ENCODE results near the gene DENND4C. TPM values are rescaled to one million over a fixed set of nuclear protein-coding genes. Genes with fewer than 3 reads are reported as not detected.
A peak's percentile ranks its signal among the peaks of the same experiment; 100 is the strongest.

Gene DENND4C
- total RNA-seq, 2 donors from 2014 or later: 31.8 to 36.5 TPM

- Mint-ChIP-seq H3K27ac (no peak overlapping the region), H3K4me3 (no peak overlapping the region), H3K36me3 (peaks cover 5% of the 10 kb centered on the region), H3K27me3 (no peaks in the 10 kb centered on the region), H3K9me3 (no peaks in the 10 kb centered on the region), H3K4me1 (ENCODE audit: low read depth in 2 of 2) (peaks cover 0 to 3% of the 10 kb centered on the region in 2 donors)
- ATAC-seq (no peak), DNase-seq (ENCODE audit: low spot score) (no peak)
Measured at GRCh38 chr9:19306568-19306967, 76.1 kb downstream of the DENND4C start.

GRCh38 chr9:19310246-19310645, 79.8 kb downstream of the DENND4C start:
- ATAC-seq (no peak), DNase-seq (ENCODE audit: low spot score) (no peak)
- H3K36me3 Mint-ChIP-seq: no peaks in the 10 kb centered on the region
- no peaks in the 10 kb centered on the region for H3K9me3 Mint-ChIP-seq
- H3K4me3 Mint-ChIP-seq: no peak overlapping the region
- H3K27ac Mint-ChIP-seq: no peak overlapping the region
- H3K4me1 Mint-ChIP-seq (ENCODE audit: low read depth in 2 of 2): peaks cover 0 to 3% of the 10 kb centered on the region in 2 donors
- H3K27me3 Mint-ChIP-seq: no peaks in the 10 kb centered on the region

GRCh38 chr9:19313573-19313972, 83.1 kb downstream of the DENND4C start:
- no peak overlapping the region for H3K4me3 Mint-ChIP-seq
- H3K27ac Mint-ChIP-seq: peak overlapping the region in 1 of 2 donors; percentile 48
- H3K36me3 Mint-ChIP-seq: no peaks in the 10 kb centered on the region
- ATAC-seq (no peak), DNase-seq (ENCODE audit: low spot score) (no peak)
- H3K4me1 Mint-ChIP-seq (ENCODE audit: low read depth in 2 of 2): no peaks in the 10 kb centered on the region
- H3K27me3 Mint-ChIP-seq: no peaks in the 10 kb centered on the region
- no peaks in the 10 kb centered on the region for H3K9me3 Mint-ChIP-seq

DNA sequence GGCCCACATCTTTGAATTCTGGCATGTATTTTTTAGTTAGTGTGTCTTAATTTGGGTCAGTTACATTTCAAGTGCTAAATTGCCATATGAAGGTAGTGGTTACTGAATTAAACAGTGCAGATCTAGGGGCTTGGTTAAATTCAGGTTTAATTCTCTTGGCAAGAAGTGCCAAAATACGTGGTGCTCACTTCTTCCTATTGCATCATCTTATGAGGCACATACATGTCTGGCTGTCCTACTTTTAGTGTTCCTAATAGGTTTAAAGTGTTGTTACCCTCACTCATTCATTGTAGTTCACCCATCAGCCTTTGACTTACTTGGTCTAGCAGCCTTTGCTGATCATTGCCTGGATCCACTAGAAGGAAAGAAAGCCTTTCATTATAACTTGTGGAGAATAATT, 90.0 kb downstream of the DENND4C start:
- no peak overlapping the region for H3K4me3 Mint-ChIP-seq
- peaks cover 8 to 12% of the 10 kb centered on the region in 2 donors for H3K4me1 Mint-ChIP-seq (ENCODE audit: low read depth in 2 of 2)
- no peak overlapping the region for H3K27ac Mint-ChIP-seq
- peaks cover 12% of the 10 kb centered on the region for H3K36me3 Mint-ChIP-seq
- H3K9me3 Mint-ChIP-seq: no peaks in the 10 kb centered on the region
- H3K27me3 Mint-ChIP-seq: no peaks in the 10 kb centered on the region
- DNase-seq (ENCODE audit: low spot score) (no peak), ATAC-seq (no peak)

- H3K4me3 Mint-ChIP-seq: no peak overlapping the region
- no peak overlapping the region for H3K27ac Mint-ChIP-seq
- no peaks in the 10 kb centered on the region for H3K4me1 Mint-ChIP-seq (ENCODE audit: low read depth in 2 of 2)
- ATAC-seq (no peak), DNase-seq (ENCODE audit: low spot score) (no peak)
- no peaks in the 10 kb centered on the region for H3K27me3 Mint-ChIP-seq
- H3K9me3 Mint-ChIP-seq: no peaks in the 10 kb centered on the region
- H3K36me3 Mint-ChIP-seq: peaks cover 16% of the 10 kb centered on the region
Measured at GRCh38 chr9:19331877-19332276, 101.4 kb downstream of the DENND4C start.

DNA sequence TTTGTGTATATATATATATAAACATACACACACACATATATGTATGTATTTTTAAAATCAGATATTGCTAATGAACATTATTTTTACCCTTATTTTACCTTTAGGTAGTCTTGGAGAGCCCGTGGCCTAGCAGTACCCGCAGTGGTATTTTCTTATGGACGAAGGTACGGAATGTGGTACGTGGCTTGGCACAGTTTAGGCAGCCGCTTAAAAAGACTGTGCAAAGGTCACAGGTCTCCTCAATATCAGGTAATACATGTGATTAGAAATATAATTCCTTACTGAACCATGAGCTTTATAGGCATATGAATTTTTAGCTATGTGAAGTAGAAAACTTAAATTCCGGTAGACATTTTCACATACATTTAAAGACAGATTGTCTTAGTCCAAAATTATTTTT, 105.7 kb downstream of the DENND4C start:
- no peaks in the 10 kb centered on the region for H3K9me3 Mint-ChIP-seq
- H3K4me1 Mint-ChIP-seq (ENCODE audit: low read depth in 2 of 2): no peaks in the 10 kb centered on the region
- no peak overlapping the region for H3K4me3 Mint-ChIP-seq
- no peak for DNase-seq (ENCODE audit: low spot score)
- no peak for ATAC-seq
- no peaks in the 10 kb centered on the region for H3K27me3 Mint-ChIP-seq
- no peak overlapping the region for H3K27ac Mint-ChIP-seq
- peaks cover 27% of the 10 kb centered on the region for H3K36me3 Mint-ChIP-seq

- H3K27ac Mint-ChIP-seq: no peak overlapping the region
- no peaks in the 10 kb centered on the region for H3K4me1 Mint-ChIP-seq (ENCODE audit: low read depth in 2 of 2)
- H3K4me3 Mint-ChIP-seq: no peak overlapping the region
- ATAC-seq (no peak), DNase-seq (ENCODE audit: low spot score) (no peak)
- peaks cover 13% of the 10 kb centered on the region for H3K36me3 Mint-ChIP-seq
- no peaks in the 10 kb centered on the region for H3K27me3 Mint-ChIP-seq
- no peaks in the 10 kb centered on the region for H3K9me3 Mint-ChIP-seq
Measured at GRCh38 chr9:19342947-19343346, 112.5 kb downstream of the DENND4C start.

DNA sequence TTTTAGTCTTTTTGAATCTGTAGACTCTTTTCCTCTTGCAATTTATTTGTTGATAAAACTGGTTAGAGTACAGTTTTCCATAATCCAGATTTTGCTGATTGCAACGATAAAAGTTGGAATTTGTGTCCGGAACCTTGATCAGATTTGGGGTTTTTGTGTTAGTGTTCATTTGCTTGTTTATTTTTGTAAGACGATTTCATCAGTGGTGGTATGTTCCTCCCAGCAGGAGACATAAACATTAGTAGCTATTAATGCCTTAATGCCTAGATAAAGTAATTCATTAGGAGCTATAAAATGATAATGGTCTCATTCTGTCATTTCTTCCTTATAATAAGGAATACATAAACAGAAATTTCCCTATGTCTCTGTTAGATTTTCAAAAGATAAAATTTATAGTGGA, 128.2 kb downstream of the DENND4C start:
- no peaks in the 10 kb centered on the region for H3K27me3 Mint-ChIP-seq
- no peaks in the 10 kb centered on the region for H3K4me1 Mint-ChIP-seq (ENCODE audit: low read depth in 2 of 2)
- no peak for ATAC-seq
- no peak for DNase-seq (ENCODE audit: low spot score)
- H3K27ac Mint-ChIP-seq: peak overlapping the region in 1 of 2 donors; percentile 4
- peaks cover 6% of the 10 kb centered on the region for H3K36me3 Mint-ChIP-seq
- H3K9me3 Mint-ChIP-seq: no peaks in the 10 kb centered on the region
- H3K4me3 Mint-ChIP-seq: no peak overlapping the region

GRCh38 chr9:19369107-19369506, 138.6 kb downstream of the DENND4C start:
- H3K36me3 Mint-ChIP-seq: peaks cover 10% of the 10 kb centered on the region
- no peaks in the 10 kb centered on the region for H3K9me3 Mint-ChIP-seq
- ATAC-seq (no peak), DNase-seq (ENCODE audit: low spot score) (no peak)
- H3K27me3 Mint-ChIP-seq: no peaks in the 10 kb centered on the region
- H3K27ac Mint-ChIP-seq: no peak overlapping the region
- H3K4me3 Mint-ChIP-seq: no peak overlapping the region
- peaks cover 15 to 16% of the 10 kb centered on the region in 2 donors for H3K4me1 Mint-ChIP-seq (ENCODE audit: low read depth in 2 of 2)

- H3K36me3 Mint-ChIP-seq: peaks cover 32% of the 10 kb centered on the region
- peaks cover 16 to 26% of the 10 kb centered on the region in 2 donors for H3K4me1 Mint-ChIP-seq (ENCODE audit: low read depth in 2 of 2)
- DNase-seq (ENCODE audit: low spot score) (no peak), ATAC-seq (no peak)
- no peaks in the 10 kb centered on the region for H3K9me3 Mint-ChIP-seq
- H3K27me3 Mint-ChIP-seq: no peaks in the 10 kb centered on the region
- peak overlapping the region in 1 of 2 donors; percentile 59 for H3K27ac Mint-ChIP-seq
- no peak overlapping the region for H3K4me3 Mint-ChIP-seq
Measured at GRCh38 chr9:19371942-19372341, 141.4 kb downstream of the DENND4C start.

GRCh38 chr9:19372567-19372966, 142.1 kb downstream of the DENND4C start:
- no peaks in the 10 kb centered on the region for H3K27me3 Mint-ChIP-seq
- H3K9me3 Mint-ChIP-seq: no peaks in the 10 kb centered on the region
- H3K4me1 Mint-ChIP-seq (ENCODE audit: low read depth in 2 of 2): peaks cover 18 to 29% of the 10 kb centered on the region in 2 donors
- H3K36me3 Mint-ChIP-seq: peaks cover 38% of the 10 kb centered on the region
- no peak overlapping the region for H3K4me3 Mint-ChIP-seq
- ATAC-seq (peak; percentile 30 to 43), DNase-seq (ENCODE audit: low spot score) (no peak)
- peak overlapping the region in 1 of 2 donors; percentile 59 for H3K27ac Mint-ChIP-seq

DNA sequence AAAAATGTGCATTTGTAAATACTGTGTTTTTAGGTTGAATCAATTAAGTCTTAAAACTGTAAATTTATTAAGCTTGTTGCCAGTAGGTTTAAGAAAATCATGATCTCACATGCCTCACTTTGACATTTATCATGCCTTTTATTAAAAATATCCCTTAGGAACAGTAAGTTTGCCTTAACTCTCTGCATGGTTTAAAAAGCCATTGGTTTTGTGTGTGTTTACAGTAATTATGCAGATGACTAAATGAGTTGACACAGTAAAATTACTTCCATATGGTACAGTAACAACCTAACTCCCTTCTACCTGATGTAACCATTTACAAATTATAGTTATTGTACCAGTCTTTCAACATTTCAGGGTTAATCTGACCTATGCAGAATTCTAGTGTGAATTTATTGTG, 143.0 kb downstream of the DENND4C start:
- no peak for DNase-seq (ENCODE audit: low spot score)
- H3K9me3 Mint-ChIP-seq: no peaks in the 10 kb centered on the region
- H3K36me3 Mint-ChIP-seq: peaks cover 47% of the 10 kb centered on the region
- H3K27ac Mint-ChIP-seq: peak overlapping the region; percentile 62 to 92
- no peaks in the 10 kb centered on the region for H3K27me3 Mint-ChIP-seq
- no peak overlapping the region for H3K4me3 Mint-ChIP-seq
- no peak for ATAC-seq
- peaks cover 21 to 37% of the 10 kb centered on the region in 2 donors for H3K4me1 Mint-ChIP-seq (ENCODE audit: low read depth in 2 of 2)

DNA sequence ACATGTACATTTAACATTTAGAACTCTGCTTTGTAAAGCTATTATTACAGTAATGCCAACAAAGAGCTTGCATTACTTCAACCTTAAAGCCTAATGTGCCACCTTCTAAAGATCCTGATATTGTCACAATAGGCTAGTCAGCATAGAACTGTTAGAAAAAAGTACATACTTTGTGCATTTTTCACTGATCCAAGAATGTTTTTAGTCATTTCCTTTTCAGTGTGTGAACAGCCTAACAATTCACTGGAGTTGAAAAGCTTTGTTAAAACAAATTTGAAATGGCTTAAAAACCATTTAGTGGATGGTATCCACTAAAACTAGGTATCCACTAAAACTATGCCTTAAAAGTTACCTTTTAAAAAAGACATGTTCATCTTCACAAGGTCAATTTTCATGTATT, 145.0 kb downstream of the DENND4C start:
- Mint-ChIP-seq H3K4me3 (no peak overlapping the region), H3K9me3 (no peaks in the 10 kb centered on the region), H3K36me3 (peaks cover 64% of the 10 kb centered on the region), H3K27me3 (no peaks in the 10 kb centered on the region), H3K27ac (peak overlapping the region; percentile 16 to 92), H3K4me1 (ENCODE audit: low read depth in 2 of 2) (peaks cover 36 to 53% of the 10 kb centered on the region in 2 donors)
- DNase-seq (ENCODE audit: low spot score) (no peak), ATAC-seq (no peak)

DNA sequence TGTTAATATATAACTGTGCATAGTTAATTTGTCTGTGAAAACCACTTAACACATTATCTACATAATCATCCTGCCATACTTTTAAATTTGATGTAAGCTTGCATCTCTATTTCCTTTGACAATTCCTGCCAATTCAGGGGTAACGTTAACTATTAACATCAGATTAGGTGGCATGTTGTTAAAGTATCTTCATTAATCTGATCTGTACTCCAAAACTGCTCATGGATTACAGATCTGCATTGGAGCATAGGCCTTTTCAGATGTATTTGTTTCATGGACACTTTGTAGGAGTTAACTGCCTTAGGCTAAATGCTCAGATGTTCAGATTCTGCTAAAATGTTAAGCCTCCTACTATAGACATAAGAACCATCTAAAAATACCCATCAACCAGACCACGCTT, 146.4 kb downstream of the DENND4C start:
- ATAC-seq (no peak), DNase-seq (ENCODE audit: low spot score) (no peak)
- Mint-ChIP-seq H3K4me1 (ENCODE audit: low read depth in 2 of 2) (peaks cover 44 to 58% of the 10 kb centered on the region in 2 donors), H3K4me3 (peak overlapping the region; percentile 91), H3K9me3 (no peaks in the 10 kb centered on the region), H3K27ac (peak overlapping the region; percentile 51 to 92), H3K36me3 (peaks cover 71% of the 10 kb centered on the region), H3K27me3 (no peaks in the 10 kb centered on the region)

DNA sequence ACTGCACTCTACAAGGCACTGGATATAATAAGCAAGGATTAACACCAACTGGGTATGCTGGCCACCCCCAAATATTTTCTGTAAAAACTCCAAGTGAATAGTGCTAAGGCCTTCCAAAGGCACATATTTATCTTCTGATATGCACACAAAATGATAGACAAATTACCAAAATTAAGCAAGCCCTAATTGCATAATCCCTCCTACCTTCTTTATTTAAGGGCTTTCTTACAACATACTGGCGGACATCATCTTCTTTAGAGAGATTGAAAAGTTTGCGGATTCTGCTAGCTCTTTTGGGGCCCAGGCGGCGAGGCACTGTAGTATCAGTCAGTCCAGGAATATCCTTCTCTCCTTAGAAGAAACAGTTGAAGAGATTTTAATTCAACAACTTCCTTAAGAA, 147.7 kb downstream of the DENND4C start:
- DNase-seq (ENCODE audit: low spot score) (no peak), ATAC-seq (no peak)
- Mint-ChIP-seq H3K27ac (peak overlapping the region; percentile 92 to 96), H3K4me3 (peak overlapping the region; percentile 91), H3K27me3 (no peaks in the 10 kb centered on the region), H3K4me1 (ENCODE audit: low read depth in 2 of 2) (peaks cover 48 to 54% of the 10 kb centered on the region in 2 donors), H3K9me3 (no peaks in the 10 kb centered on the region), H3K36me3 (peaks cover 69% of the 10 kb centered on the region)

Measured in natural killer cell treated with Interleukin-12 subunit alpha and Interleukin-12 subunit beta and Interleukin-15 and Interleukin-18, amount 100 ng/mL, for 72 hours (primary cell).